Vagina (tissue), 2 donors: ENCODE data around the gene THPO.

Source experiments
- CTCF ChIP-seq, 3 experiments: fragments of 450-650 bp in 2 of 3; fragments of 200-600 bp in 1 of 3; sonication (generic) in 1 of 3; IDR thresholded peaks; one replicate each; pipeline ENCODE4 v1.5.1; 2017 to 2019; ENCODE audit warnings: antibody characterized with exemption in 3 of 3, mild to moderate bottlenecking in 2 of 3, moderate library complexity in 2 of 3
- POLR2A ChIP-seq, 2 donors: fragments of 450-650 bp; IDR thresholded peaks; one replicate each; pipeline ENCODE4 v1.6.1; 2017; ENCODE audit warnings: antibody characterized with exemption in 2 of 2, mild to moderate bottlenecking in 2 of 2, moderate library complexity in 2 of 2

- TF ChIP-seq POLR2A (IDR thresholded peaks at IDR 0.05) = no peak
- no peak for TF ChIP-seq CTCF (IDR thresholded peaks at IDR 0.05)
Measured at GRCh38 chr3:184327171-184327570, 50.8 kb downstream of the THPO start.
